PC-9 (cell line): ENCODE results near the gene MT1B.

Source experiments
- CTCF ChIP-seq: fragments of 200-600 bp; sonication (generic); conservative IDR thresholded peaks from 2 replicates; pipeline ENCODE4 v1.6.1; 2017; ENCODE audit warnings: mixed run types, antibody characterized with exemption, mild to moderate bottlenecking, moderate library complexity
- EZH2 ChIP-seq: fragments of 200-600 bp; sonication (generic); IDR thresholded peaks from 2 replicates; pipeline ENCODE4 v1.8.0; 2017; ENCODE audit warnings: antibody characterized with exemption, low read depth

- TF ChIP-seq CTCF (no peak), EZH2 (no peak)
Measured at GRCh38 chr16:56639045-56639444, 12.6 kb upstream of the MT1B start.
